ENCODE results near the gene TADA3.
"Not testable (repeated sequence)": the region's sequence is repeated elsewhere in the genome, so short reads cannot be mapped to it uniquely, and the experiment has no call there.

TADA3 gene

DNA sequence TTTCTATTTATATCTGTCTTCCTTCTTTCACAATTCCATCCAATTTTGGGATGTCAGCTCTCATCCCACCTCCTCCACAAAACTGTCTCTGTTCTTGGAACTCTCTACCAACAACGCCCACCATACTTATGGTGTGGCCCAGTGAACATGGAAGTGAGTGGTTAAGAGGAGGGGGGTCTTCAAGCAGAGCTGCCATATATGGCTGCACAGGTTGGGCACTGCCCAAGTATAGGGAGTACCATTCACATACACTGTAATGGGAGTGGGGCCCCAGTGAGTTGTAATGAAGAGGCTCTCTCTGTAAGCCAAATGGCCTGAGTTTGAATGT lies 14.6 kb downstream of the TADA3 start:
- no peak overlapping the region for H3K27ac ChIP-seq (ENCODE audit: low read length)
- no peaks in the 10 kb centered on the region for H3K27me3 ChIP-seq (replicated peaks; ENCODE audit: insufficient read depth, low read length)
- H3K4me1 ChIP-seq (ENCODE audit: low read length), result no peaks in the 10 kb centered on the region
- no peaks in the 10 kb centered on the region for H4K20me1 ChIP-seq (ENCODE audit: insufficient read depth, low read length)
- no peaks in the 10 kb centered on the region for H3K36me3 ChIP-seq (replicated peaks; ENCODE audit: insufficient read depth, low read length)
- TF ChIP-seq EZH2phosphoT487 (IDR thresholded peaks at IDR 0.05; ENCODE audit: low read length), result no peak
- TF ChIP-seq, protein P1, sequence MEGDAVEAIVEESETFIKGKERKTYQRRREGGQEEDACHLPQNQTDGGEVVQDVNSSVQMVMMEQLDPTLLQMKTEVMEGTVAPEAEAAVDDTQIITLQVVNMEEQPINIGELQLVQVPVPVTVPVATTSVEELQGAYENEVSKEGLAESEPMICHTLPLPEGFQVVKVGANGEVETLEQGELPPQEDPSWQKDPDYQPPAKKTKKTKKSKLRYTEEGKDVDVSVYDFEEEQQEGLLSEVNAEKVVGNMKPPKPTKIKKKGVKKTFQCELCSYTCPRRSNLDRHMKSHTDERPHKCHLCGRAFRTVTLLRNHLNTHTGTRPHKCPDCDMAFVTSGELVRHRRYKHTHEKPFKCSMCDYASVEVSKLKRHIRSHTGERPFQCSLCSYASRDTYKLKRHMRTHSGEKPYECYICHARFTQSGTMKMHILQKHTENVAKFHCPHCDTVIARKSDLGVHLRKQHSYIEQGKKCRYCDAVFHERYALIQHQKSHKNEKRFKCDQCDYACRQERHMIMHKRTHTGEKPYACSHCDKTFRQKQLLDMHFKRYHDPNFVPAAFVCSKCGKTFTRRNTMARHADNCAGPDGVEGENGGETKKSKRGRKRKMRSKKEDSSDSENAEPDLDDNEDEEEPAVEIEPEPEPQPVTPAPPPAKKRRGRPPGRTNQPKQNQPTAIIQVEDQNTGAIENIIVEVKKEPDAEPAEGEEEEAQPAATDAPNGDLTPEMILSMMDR (IDR thresholded peaks at IDR 0.05; ENCODE audit: low read length), result no peak
- TF ChIP-seq EZH2 (optimal IDR thresholded peaks at IDR 0.05; ENCODE audit: low read depth, low read length), result no peak
- H3K79me2 ChIP-seq (ENCODE audit: low read length), result no peaks in the 10 kb centered on the region
- DNase-seq, result no peak
- H3K4me2 ChIP-seq (ENCODE audit: low read depth, low read length), result no peak overlapping the region
- no peak overlapping the region for H2AFZ ChIP-seq (ENCODE audit: low read length)
- no peaks in the 10 kb centered on the region for H3K9me2 ChIP-seq (replicated peaks; ENCODE audit: insufficient read depth, low read length)
- no peak overlapping the region for H3K4me3 ChIP-seq (ENCODE audit: low read length)
- no peaks in the 10 kb centered on the region for H3F3A ChIP-seq (ENCODE audit: insufficient read depth, low read length)
- H3K9ac ChIP-seq (ENCODE audit: low read length), result no peak overlapping the region
- H3K9me3 ChIP-seq (replicated peaks; ENCODE audit: insufficient read depth, low read length), result no peaks in the 10 kb centered on the region

DNA sequence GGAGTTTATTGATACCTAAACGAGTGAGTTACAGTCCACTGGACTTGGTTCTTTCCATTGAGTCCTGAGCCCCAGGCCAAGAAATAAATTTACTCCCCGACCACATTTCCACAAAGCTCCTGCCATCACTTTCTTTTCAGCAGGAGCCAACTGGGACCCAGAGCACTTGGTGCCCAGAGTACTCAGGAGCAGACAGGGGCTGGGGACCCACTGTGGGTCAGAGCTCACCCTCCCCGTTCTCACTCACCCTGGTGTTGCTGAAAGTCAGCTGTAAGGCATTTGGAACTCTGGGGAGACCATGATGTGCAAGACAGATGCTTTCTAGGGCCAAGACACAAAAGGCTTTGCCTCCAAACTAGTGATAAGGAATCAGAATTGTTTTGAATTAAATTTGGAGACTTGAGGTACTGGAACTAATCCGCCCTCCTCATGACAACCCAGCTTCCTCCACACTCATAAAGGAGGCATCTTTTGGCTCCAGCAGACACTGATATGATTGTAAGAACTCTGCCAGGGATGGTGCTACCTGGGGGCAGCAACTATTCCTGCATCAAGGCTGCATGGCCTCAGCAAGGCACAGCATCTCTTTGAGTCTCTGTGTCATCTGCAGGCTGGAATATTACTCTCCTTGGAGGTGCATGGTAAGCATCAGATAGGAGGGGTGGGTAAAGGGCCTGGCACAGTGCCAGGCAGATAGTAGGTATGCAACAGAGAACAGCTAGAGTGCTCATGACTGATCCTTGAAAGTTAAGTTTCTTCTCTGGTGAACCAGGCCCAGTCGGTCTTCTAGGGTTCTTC lies 15.2 kb downstream of the TADA3 start:
- Histone ChIP-seq H3K27me3 (replicated peaks; ENCODE audit: insufficient read depth, low read length) (no peaks in the 10 kb centered on the region), H4K20me1 (ENCODE audit: insufficient read depth, low read length) (no peaks in the 10 kb centered on the region), H3K4me2 (ENCODE audit: low read depth, low read length) (no peak overlapping the region), H3K4me1 (ENCODE audit: low read length) (no peaks in the 10 kb centered on the region), H3K9me2 (replicated peaks; ENCODE audit: insufficient read depth, low read length) (no peaks in the 10 kb centered on the region), H3K36me3 (replicated peaks; ENCODE audit: insufficient read depth, low read length) (no peaks in the 10 kb centered on the region), H3K9ac (ENCODE audit: low read length) (no peak overlapping the region), H3K79me2 (ENCODE audit: low read length) (no peaks in the 10 kb centered on the region), H3K9me3 (replicated peaks; ENCODE audit: insufficient read depth, low read length) (no peaks in the 10 kb centered on the region), H3F3A (ENCODE audit: insufficient read depth, low read length) (no peaks in the 10 kb centered on the region), H3K4me3 (ENCODE audit: low read length) (no peak overlapping the region), H2AFZ (ENCODE audit: low read length) (no peak overlapping the region), H3K27ac (ENCODE audit: low read length) (no peak overlapping the region)
- TF ChIP-seq EZH2phosphoT487 (IDR thresholded peaks at IDR 0.05; ENCODE audit: low read length), result no peak
- no peak for TF ChIP-seq EZH2 (optimal IDR thresholded peaks at IDR 0.05; ENCODE audit: low read depth, low read length)
- TF ChIP-seq, protein P1 (IDR thresholded peaks at IDR 0.05; ENCODE audit: low read length), result no peak
- no peak for DNase-seq

DNA sequence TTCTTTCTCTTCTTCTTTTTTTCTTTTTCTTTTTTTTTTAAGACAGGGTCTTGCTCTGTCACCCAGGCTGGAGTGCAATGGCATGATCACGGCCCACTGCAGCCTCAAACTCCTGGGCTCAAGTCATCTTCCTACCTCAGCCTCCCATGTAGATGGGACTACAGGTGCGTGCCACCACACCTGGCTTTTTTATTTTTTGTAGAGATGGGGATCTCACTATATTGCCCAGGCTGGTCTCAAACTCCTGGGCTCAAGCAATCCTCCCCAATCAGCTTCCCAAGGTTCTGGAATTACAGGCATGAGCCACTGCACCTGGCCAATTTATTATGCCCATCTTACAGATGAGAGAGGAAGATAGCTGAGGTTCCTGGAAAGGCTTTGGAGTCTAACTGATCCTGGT lies 21.3 kb downstream of the TADA3 start:
- not testable (repeated sequence) for DNase-seq; H4K20me1 ChIP-seq (ENCODE audit: insufficient read depth, low read length); H3F3A ChIP-seq (ENCODE audit: insufficient read depth, low read length); H2AFZ ChIP-seq (ENCODE audit: low read length); H3K4me3 ChIP-seq (ENCODE audit: low read length); H3K9ac ChIP-seq (ENCODE audit: low read length); H3K27ac ChIP-seq (ENCODE audit: low read length); H3K4me2 ChIP-seq (ENCODE audit: low read depth, low read length); H3K9me3 ChIP-seq (replicated peaks; ENCODE audit: insufficient read depth, low read length); H3K36me3 ChIP-seq (replicated peaks; ENCODE audit: insufficient read depth, low read length); H3K4me1 ChIP-seq (ENCODE audit: low read length); H3K79me2 ChIP-seq (ENCODE audit: low read length); H3K9me2 ChIP-seq (replicated peaks; ENCODE audit: insufficient read depth, low read length); H3K27me3 ChIP-seq (replicated peaks; ENCODE audit: insufficient read depth, low read length)

DNA sequence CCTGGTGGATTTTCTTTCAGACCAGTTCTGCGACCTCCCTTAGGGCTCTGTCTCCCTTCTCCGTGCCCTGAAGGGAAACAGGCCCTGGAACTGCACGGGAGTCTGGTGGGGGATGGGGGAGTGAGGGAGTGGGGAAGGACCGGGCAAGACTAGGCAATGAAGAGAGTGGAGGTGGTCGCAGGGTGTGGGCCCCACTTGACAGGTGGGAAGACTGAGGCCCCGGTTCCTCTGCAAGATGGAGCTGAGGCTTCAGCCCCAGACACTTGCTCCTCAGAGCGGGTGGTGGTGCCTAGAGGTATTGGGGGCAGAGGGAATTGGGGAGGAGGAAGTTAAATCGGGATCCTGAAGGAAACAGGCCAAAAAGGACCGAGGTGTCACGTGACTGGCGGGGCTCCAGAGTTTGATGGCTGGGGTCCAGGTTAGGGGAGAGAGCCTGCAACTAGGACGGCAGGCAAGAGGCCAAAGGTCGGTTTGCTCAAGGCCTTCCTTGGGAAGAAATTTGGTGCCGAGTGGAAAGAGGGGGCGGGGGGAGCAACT lies 21.9 kb downstream of the TADA3 start:
- no peaks in the 10 kb centered on the region for H3K79me2 ChIP-seq (ENCODE audit: low read length)
- H3K4me1 ChIP-seq (ENCODE audit: low read length), result 0 out of 2 replicates have a peak, but pooled peaks cover 5% of the 10 kb centered on the region
- DNase-seq, result no peak
- peak overlapping the region; percentile 80 for H3K4me2 ChIP-seq (ENCODE audit: low read depth, low read length)
- peak overlapping the region; percentile 68 for H2AFZ ChIP-seq (ENCODE audit: low read length)
- no peaks in the 10 kb centered on the region for H3K27me3 ChIP-seq (replicated peaks; ENCODE audit: insufficient read depth, low read length)
- H3F3A ChIP-seq (ENCODE audit: insufficient read depth, low read length), result no peaks in the 10 kb centered on the region; the same call in 1 of the 2 replicates
- H3K9me2 ChIP-seq (replicated peaks; ENCODE audit: insufficient read depth, low read length), result no peaks in the 10 kb centered on the region
- H3K27ac ChIP-seq (ENCODE audit: low read length), result no peak overlapping the region
- H3K9me3 ChIP-seq (replicated peaks; ENCODE audit: insufficient read depth, low read length), result no peaks in the 10 kb centered on the region
- TF ChIP-seq EZH2phosphoT487 (IDR thresholded peaks at IDR 0.05; ENCODE audit: low read length) (no peak), EZH2 (optimal IDR thresholded peaks at IDR 0.05; ENCODE audit: low read depth, low read length) (no peak)
- TF ChIP-seq, protein P1 (IDR thresholded peaks at IDR 0.05; ENCODE audit: low read length), result no peak
- H4K20me1 ChIP-seq (ENCODE audit: insufficient read depth, low read length), result no peaks in the 10 kb centered on the region
- no peaks in the 10 kb centered on the region for H3K36me3 ChIP-seq (replicated peaks; ENCODE audit: insufficient read depth, low read length)
- peak overlapping the region; percentile 75 for H3K4me3 ChIP-seq (ENCODE audit: low read length)
- peak overlapping the region; percentile 66; the same call in 1 of the 2 replicates for H3K9ac ChIP-seq (ENCODE audit: low read length)

Data from MM.1S (cell line).